Stimulated activated CD4-positive, alpha-beta T cell treated with anti-CD3 and anti-CD28 coated beads, TNF-alpha, amount 100 ng/mL, for 1 hour (primary cell): ENCODE measurements around the gene IL22RA2.
"Not testable (repeated sequence)": the region's sequence is repeated elsewhere in the genome, so short reads cannot be mapped to it uniquely, and the experiment has no call there.

Experiments
- DNase-seq, 3 donors: peaks; one replicate each; pipeline ENCODE4 v3.0.0-alpha.2; 2020; ENCODE audit warnings: low read depth in 3 of 3, low spot score in 1 of 3

The IL22RA2 gene

GRCh38 chr6:137173501-137173900 is at the start of gene IL22RA2:
TSS of gene IL22RA2 (minus strand) at chr6:137173644. CDS start at chr6:137161749, 11,895 bp downstream.
- DNase-seq, result no peak

DNA sequence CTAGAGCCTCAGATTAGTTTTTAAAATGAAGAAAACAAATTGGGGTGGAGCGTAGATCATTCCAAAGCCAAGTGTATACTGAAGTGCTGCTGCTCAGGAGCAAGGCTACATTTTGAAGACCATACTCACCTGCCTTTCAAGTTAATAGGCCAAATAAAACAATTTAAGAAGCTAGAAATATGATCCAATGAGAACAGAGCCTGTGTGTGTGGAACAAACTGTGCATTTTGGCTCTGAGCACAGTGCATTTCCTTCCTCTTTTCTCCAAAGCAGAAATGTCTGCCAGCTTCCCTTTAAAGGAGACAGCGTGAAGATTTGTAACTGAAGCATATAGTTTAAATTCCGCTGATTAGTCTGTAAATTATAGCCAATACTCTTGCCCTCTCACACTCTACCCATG is 48.9 kb upstream of the IL22RA2 start:
- no peak for DNase-seq

GRCh38 chr6:137219664-137220252 is 46.3 kb upstream of the IL22RA2 start:
- DNase-seq, result no peak

DNA sequence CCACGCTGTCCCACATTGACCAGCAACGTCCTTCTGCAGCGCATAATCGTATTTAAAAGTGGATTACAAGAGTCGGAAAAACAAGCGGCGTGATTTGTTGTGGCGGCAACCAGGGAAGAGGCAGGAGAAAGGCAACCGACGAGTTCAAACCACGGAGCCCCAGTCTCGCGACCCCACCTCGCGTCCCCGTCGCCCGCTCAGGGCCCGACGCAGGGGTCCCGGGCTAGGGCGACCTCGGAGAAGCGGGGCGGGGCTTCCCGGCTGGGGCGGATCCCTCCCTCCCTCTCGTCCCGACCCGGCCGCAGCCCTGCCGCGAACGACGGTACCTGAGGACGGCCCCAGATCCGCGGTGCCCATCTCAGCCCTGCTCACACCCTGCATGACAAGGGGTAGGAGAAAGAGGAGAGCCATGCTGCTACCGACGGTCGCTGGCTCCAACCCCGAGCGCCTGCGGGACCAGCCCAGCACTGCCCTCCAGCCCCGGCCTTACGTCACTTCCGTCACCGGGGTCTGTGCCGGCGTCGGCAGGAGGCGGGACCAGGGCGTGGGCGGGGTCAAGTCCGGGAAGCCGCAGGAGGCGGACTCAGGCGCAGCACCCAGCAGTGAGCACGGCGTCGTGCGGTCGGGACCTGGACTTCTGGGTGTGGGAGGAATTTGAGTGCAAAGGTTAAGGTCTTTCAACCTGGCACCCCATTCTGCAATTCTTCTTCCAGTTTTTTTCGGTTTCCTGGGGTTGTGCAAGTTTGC is 45.6 kb upstream of the IL22RA2 start, which contains the start of gene IFNGR1:
Gene IFNGR1, minus strand, starts transcription at position 469 of the 747 bp plus-strand sequence. Its CDS starts 58 bp downstream, at position 411.
- DNase-seq, result peak; percentile 82 to 95 (median 85)

GRCh38 chr6:137218473-137218916 is 45.1 kb upstream of the IL22RA2 start:
- DNase-seq, result no peak

DNA sequence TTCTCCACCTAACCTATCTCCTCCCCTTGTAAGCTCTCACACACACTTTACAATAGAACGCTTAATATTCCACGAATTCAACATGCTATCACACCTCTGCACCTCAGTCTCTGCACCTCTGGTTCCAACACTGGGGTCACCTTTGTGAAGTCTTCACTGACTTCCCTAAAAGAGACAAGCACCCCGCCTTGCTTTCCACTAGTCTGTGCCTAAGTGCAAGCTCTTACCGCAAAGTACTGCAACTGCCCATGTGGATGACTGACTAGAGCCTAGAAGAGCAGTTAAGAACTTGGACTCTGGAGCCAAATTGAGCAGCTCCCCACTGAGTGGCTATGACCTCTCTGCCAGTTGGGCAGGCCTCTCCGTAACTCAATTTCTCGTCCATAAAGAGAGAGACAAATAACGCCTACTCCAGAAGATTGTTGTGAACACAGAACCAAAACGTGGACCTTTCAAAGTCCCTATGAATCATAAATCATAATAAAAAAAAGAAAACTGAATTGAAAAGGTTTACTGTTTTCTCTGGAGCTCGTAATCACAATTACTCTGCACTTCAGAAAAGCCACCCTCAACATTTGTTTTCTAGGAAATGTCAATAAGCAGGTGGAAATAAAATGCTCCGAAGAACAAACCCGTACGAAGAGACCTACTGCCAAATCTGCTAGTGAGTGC is 44.5 kb upstream of the IL22RA2 start:
- DNase-seq, result no peak

- no peak for DNase-seq
These were observed 43.6 kb upstream of the IL22RA2 start for GRCh38 chr6:137216875-137217553.

- no peak for DNase-seq
These were observed 42.7 kb upstream of the IL22RA2 start for GRCh38 chr6:137216106-137216505.

- DNase-seq, result not testable (repeated sequence)
These were observed 42.2 kb upstream of the IL22RA2 start for GRCh38 chr6:137215630-137216029.

DNA sequence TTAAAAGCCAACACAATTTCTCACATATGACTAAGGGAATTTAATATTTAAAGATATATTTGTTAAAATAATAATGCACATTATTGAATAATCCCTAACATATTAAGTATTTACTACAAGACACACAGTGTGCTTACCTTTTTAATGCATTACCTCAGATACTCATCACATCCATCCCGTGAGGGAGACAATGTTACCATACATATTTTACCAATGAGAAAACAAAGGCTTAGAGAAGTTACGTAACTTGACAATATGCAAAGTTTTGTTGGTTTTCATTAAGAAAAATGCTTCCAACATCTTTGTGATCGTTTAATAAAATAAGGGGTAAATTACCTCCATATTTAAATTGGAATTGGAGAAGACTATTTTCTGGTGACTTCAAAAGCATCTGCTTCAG is 41.5 kb upstream of the IL22RA2 start:
- no peak for DNase-seq

GRCh38 chr6:137213813-137214212 is 40.4 kb upstream of the IL22RA2 start:
- no peak for DNase-seq

- no peak for DNase-seq
These were observed 39.9 kb upstream of the IL22RA2 start for GRCh38 chr6:137213331-137213740.

DNA sequence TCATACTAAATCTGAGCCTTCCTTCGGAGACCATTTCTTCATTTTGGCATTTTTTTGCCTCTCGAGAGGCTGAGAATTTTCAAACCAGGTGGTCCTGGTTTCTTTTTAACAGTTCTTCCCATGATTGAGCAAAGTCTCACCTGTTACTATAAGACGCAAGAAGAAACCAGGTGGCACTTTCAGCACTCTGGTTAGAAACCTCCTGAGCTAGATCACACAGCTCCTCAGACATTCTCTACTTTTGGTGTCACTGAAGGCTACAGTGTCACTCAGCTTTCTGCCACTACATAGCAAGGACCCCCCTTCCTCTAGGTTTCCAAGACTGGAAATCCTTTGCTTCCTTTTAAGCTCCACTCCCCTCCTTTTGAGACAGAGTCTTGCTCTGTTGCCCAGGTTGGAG is 38.5 kb upstream of the IL22RA2 start:
- DNase-seq, result no peak

DNA sequence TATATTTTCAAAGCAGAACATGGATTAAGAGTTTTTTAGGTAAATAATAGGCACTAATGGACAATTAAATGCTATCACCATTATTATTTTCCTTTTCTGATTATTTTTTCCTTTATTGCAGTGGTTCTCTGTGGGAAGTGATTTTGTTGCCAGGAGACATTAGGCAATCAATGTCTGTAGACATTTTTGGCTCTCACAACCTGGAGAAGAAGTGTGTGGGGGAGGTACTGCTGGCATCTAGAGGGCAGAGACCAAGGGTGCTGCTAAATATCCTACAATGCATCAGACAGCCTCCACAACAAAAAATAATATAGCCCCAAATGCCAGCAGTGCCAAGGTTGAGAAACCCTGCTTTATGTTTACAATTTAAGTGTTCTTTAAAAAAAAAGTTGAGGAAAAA is 37.5 kb upstream of the IL22RA2 start:
- no peak for DNase-seq

- DNase-seq, result no peak
These were observed 34.8 kb upstream of the IL22RA2 start for GRCh38 chr6:137208279-137208678.

DNA sequence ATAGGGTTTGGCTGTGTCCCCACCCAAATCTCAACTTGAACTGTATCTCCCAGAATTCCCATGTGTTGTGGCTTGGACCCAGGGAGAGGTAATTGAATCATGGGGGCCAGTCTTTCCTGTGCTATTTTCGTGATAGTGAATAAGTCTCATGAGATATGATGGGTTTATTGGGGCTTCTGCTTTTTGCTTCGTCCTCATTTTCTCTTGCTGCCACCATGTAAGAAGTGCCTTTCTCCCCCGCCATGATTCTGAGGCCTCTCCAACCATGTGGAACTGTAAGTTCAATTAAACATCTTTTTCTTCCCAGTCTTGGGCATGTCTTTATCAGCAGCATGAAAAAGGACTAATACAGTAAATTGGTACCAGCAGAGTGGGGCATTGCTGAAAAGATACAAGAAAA is 34.0 kb upstream of the IL22RA2 start:
- DNase-seq, result not testable (repeated sequence)

GRCh38 chr6:137206577-137206976 is 33.1 kb upstream of the IL22RA2 start:
- DNase-seq, result no peak

DNA sequence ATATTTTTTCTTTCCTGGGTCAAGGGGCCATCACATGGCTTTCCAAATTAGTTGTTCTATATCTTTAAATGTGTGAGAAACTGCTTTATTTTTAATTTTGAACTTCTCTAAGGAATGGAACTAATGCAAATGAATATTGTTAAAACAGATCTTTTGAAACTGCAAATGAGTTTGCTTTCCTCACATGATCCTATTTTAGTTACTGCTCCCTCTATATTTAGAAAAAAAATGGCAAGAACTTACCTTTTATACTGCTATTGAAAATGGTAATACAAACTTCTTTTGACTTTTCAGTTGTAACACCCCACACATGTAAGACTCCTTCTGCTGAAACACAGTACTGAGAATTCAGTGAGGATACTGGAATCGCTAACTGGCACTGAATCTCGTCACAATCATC is 29.8 kb upstream of the IL22RA2 start:
- no peak for DNase-seq

GRCh38 chr6:137202078-137202477 is 28.6 kb upstream of the IL22RA2 start:
- no peak for DNase-seq

DNA sequence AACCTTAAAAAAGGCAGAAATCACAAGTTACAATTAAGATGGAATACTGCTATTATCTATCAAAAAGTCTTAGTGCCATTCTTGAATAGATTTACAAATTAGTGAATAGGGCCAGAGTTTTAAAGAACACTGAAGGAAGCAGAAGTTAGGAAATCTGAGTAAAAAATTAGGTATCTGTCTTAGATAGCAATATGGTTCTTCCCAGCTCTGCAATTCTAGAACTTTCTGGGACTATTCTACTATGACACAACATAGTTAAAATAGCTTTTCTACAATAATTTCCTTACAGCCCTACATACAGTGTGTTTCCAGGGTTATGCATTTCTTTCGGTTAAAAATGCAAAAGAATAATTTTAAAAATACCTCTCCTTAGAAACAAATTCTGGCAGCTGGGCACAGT is 27.6 kb upstream of the IL22RA2 start:
- DNase-seq, result no peak

GRCh38 chr6:137200288-137200687 is 26.8 kb upstream of the IL22RA2 start:
- DNase-seq, result no peak
